GM21825 (cell line): ENCODE measurements around the gene CHST12.

Experiments
- ATAC-seq: cut with Tn5 transposase; IDR thresholded peaks from one replicate; pipeline ENCODE4 v1.9.1; 2021; ENCODE audit warnings: mild to moderate bottlenecking, moderate library complexity; ENCODE audit not compliant: unreplicated experiment

CHST12 gene

DNA sequence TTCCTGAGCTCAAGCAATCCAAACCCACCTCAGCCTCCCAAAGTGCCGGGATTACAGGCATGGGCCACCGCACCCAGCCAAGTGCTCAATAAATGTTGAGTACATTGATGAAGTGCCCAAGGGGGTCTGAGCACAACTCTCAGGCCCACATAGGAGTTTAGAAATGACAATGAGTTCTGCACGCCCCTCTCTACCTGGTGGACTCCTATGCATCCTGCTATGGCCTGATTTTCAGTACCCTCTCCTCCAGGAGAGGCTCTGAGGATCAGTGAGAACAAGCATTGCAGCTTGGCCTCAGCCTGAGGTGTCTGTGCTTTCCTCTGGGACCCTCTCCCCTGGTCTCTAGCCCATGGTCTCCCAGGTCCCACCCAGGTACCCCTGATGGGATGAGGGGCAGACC, 93.7 kb downstream of the CHST12 start:
- ATAC-seq = no peak

DNA sequence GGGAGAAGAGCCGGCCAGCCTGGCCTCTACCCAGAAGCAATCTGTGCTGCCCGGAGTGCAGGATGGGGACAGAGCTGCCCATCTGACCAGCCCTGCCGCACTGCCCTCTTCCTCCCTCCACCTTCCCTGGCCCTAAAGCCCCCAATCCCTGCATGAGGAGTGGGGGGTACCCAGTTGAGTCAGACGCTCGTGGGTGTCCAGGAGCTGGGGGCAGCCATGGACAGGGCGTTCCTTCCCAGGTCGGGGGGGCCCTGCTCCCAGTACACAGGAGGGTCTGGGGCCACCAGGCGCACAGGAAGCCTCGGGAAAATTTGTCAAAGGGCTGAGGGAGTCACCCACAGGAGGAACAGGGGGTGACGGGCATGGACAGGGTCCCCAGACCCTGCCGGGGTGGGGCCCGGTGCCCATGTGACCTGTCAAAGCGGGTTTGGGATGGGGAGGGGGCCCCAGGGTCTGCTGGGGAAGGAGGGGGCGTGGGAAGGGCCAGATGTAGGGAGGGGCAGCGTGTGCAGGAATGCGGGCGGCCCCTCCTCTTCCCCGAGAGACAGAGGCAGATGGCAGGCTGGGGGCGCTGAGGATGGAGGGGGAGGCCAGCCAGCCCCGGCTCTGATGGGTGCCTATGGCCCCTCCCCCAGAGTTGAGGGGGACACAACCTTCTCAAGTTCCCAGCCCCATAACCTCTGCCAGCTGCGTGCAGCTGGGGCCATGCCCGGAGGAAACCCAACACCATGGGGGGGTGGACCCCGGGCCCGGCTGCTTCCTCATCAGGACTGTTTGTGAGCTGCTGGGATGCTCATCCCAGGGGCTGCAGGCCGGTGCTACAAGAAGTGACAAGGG, 94.3 kb downstream of the CHST12 start:
- no peak for ATAC-seq
